Smooth muscle cell (in vitro differentiated cells): ENCODE measurements around the gene C1QTNF5. TPM values are rescaled to one million over a fixed set of nuclear protein-coding genes. Genes with fewer than 3 reads are reported as not detected.

Experiments used
- DNase-seq: peaks from one replicate; lab custom pipeline; 2025; ENCODE audit not compliant: unreplicated experiment; lab: John Stamatoyannopoulos, UW
- H2AFZ ChIP-seq: fragments of 200-600 bp; sonication (generic); 2 replicates; pipeline ENCODE4 v1.6.0; 2016; ENCODE audit warnings: antibody characterized with exemption, low read depth, mild to moderate bottlenecking
- H3F3A ChIP-seq: fragments of 200-600 bp; sonication (generic); 2 replicates; pipeline ENCODE4 v1.6.0; 2017; ENCODE audit warnings: antibody characterized with exemption, low read depth
- H3K27ac ChIP-seq: fragments of 200-600 bp; sonication (generic); 2 replicates; pipeline ENCODE4 v1.5.1; 2016; ENCODE audit warnings: low read depth, mild to moderate bottlenecking
- H3K27me3 ChIP-seq: fragments of 200-600 bp; sonication (generic); 2 replicates; pipeline ENCODE4 v1.6.1; 2016; ENCODE audit warnings: low read depth, mild to moderate bottlenecking
- H3K36me3 ChIP-seq: fragments of 200-600 bp; sonication (generic); 2 replicates; pipeline ENCODE4 v1.5.1; 2016; ENCODE audit warnings: low read depth
- H3K4me1 ChIP-seq: fragments of 200-600 bp; sonication (generic); 2 replicates; pipeline ENCODE4 v1.5.1; 2016; ENCODE audit warnings: low read depth
- H3K4me2 ChIP-seq: fragments of 200-600 bp; sonication (generic); 2 replicates; pipeline ENCODE4 v1.6.0; 2016; ENCODE audit warnings: mild to moderate bottlenecking
- H3K4me3 ChIP-seq: fragments of 200-600 bp; sonication (generic); 2 replicates; pipeline ENCODE4 v1.5.1; 2016; ENCODE audit warnings: mild to moderate bottlenecking
- H3K79me2 ChIP-seq: fragments of 200-600 bp; sonication (generic); 2 replicates; pipeline ENCODE4 v1.6.0; 2016; ENCODE audit warnings: low read depth, mild to moderate bottlenecking
- H3K9ac ChIP-seq: fragments of 200-600 bp; sonication (generic); 2 replicates; pipeline ENCODE4 v1.6.0; 2016; ENCODE audit warnings: low read depth
- H3K9me3 ChIP-seq: fragments of 200-600 bp; sonication (generic); replicated peaks from 2 replicates; pipeline ENCODE4 v1.5.1; 2016; ENCODE audit warnings: low read depth
- H4K20me1 ChIP-seq: fragments of 200-600 bp; sonication (generic); 2 replicates; pipeline ENCODE4 v1.6.0; 2016; ENCODE audit warnings: low read depth
- WGBS: methylation state at CpG from one replicate; pipeline ENCODE4 v1.1.7; 2016; ENCODE audit warnings: low lambda C conversion rate; 5-methylcytosine and 5-hydroxymethylcytosine counted together
- polyA plus RNA-seq: library from polyadenylated mRNA; unstranded; fragments of >200 nt; fragmentation: Nextera tagmentation; extraction: Ambion mirVana; gene quantifications from 2 replicates; pipeline ENCODE4 v1.2.1, GENCODE V29; 2016
- total RNA-seq: library from RNA; depleted of rRNA; stranded (reverse); fragments of >200 nt; gene quantifications from 2 replicates; pipeline ENCODE4 v1.2.3, GENCODE V29; 2014
- TF ChIP-seq, protein P1 (sequence below): fragments of 200-600 bp; sonication (generic); IDR thresholded peaks from 2 replicates; pipeline ENCODE4 v1.5.1; 2017; ENCODE audit warnings: borderline replicate concordance, mild to moderate bottlenecking, antibody characterized with exemption; ENCODE audit not compliant: insufficient read depth, poor library complexity, severe bottlenecking

Gene C1QTNF5
- total and polyA plus RNA-seq, 2 experiments from 2014 or later = 7.0 to 7.2 TPM

DNA sequence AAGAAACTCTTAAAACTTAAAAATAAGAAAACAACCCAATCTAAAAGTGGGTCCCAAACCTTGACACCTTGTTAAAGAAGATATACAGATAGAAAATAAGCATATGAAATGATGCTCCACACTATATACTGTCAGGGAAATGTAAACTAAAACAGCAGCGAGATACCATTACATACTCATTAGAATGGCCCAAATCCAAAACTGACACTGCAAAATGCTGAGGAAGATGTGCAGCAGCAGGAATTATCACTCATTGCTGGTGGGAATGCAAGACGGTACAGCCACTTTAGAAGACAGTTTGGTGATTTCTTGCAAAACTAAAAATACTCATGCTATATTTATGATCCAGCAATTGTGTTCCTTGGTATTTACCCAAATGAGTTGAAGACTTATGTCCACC is 11.4 kb downstream of the C1QTNF5 start:
- H3K4me3 ChIP-seq = no peak overlapping the region
- no peak overlapping the region for H3K9ac ChIP-seq
- 90% methylated on average over 2 of the region's 2 CpGs for WGBS
- no peak overlapping the region for H3K27ac ChIP-seq
- H2AFZ ChIP-seq = no peak overlapping the region
- H3K9me3 ChIP-seq = no peaks in the 10 kb centered on the region
- H3K36me3 ChIP-seq = no peaks in the 10 kb centered on the region
- peaks cover 13% of the 10 kb centered on the region for H3K4me1 ChIP-seq
- H3K4me2 ChIP-seq = no peak overlapping the region
- TF ChIP-seq, protein P1, sequence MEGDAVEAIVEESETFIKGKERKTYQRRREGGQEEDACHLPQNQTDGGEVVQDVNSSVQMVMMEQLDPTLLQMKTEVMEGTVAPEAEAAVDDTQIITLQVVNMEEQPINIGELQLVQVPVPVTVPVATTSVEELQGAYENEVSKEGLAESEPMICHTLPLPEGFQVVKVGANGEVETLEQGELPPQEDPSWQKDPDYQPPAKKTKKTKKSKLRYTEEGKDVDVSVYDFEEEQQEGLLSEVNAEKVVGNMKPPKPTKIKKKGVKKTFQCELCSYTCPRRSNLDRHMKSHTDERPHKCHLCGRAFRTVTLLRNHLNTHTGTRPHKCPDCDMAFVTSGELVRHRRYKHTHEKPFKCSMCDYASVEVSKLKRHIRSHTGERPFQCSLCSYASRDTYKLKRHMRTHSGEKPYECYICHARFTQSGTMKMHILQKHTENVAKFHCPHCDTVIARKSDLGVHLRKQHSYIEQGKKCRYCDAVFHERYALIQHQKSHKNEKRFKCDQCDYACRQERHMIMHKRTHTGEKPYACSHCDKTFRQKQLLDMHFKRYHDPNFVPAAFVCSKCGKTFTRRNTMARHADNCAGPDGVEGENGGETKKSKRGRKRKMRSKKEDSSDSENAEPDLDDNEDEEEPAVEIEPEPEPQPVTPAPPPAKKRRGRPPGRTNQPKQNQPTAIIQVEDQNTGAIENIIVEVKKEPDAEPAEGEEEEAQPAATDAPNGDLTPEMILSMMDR = no peak
- DNase-seq = no peak
- H3K27me3 ChIP-seq = no peaks in the 10 kb centered on the region
- H4K20me1 ChIP-seq = no peaks in the 10 kb centered on the region
- H3K79me2 ChIP-seq = no peaks in the 10 kb centered on the region
- no peaks in the 10 kb centered on the region for H3F3A ChIP-seq

DNA sequence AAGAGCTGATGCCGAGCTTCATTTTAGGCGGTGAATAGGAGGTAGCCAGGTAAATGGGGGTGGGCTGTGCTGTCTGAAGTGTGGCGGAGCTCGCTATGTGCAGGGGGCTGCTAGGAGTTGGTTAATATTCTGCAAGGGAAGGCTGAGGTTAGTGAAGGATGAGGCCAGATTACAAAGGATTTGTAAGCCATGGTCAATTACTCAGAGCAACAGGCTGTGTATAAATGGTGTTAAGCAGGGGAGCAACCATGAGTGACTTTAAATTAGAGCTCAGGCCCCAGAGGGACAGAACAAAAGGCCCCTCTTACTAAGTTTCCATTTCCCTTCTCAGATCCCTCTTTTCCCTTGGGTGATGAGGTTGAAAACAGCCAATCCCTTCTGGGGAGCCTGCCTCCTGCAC is 16.5 kb downstream of the C1QTNF5 start:
- H3K27ac ChIP-seq = no peak overlapping the region
- peaks cover 28% of the 10 kb centered on the region for H3F3A ChIP-seq
- H2AFZ ChIP-seq = no peak overlapping the region
- no peak overlapping the region for H3K4me3 ChIP-seq
- H3K27me3 ChIP-seq = no peaks in the 10 kb centered on the region
- H3K9me3 ChIP-seq = no peaks in the 10 kb centered on the region
- no peak for DNase-seq
- H3K4me2 ChIP-seq = no peak overlapping the region
- H4K20me1 ChIP-seq = no peaks in the 10 kb centered on the region
- 78% methylated on average over 4 of the region's 4 CpGs for WGBS
- H3K9ac ChIP-seq = no peak overlapping the region
- H3K36me3 ChIP-seq = no peaks in the 10 kb centered on the region
- no peaks in the 10 kb centered on the region for H3K79me2 ChIP-seq
- H3K4me1 ChIP-seq = peaks cover 23% of the 10 kb centered on the region
- TF ChIP-seq, protein P1 = no peak

DNA sequence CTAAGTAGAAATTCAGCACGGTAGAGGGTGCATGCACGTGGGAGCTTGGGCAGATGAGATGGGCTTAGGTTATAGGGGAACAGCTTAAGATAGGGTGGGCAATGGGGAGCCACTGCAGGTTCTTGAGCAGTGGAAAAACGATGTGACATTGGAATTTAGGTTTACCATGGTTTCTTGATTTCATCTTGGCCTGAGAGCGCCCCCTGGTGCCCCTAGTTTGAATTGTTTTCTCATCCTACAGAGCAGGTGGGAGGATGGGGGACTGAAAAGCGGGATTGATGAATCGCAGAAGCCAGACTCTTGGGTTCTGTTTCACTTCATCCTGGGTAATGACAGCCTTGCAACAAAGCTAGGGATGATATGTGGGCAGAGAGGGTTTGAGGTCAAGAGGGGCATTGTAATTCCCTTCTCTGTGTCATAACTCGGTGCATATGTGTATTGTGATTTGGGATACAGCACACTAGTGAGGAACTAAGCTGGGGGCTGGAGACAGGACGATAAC is 17.1 kb downstream of the C1QTNF5 start:
- peak; percentile 42 for DNase-seq
- Histone ChIP-seq H3K4me3 (no peak overlapping the region), H3K27ac (no peak overlapping the region), H3K9me3 (no peaks in the 10 kb centered on the region), H4K20me1 (no peaks in the 10 kb centered on the region), H3K79me2 (no peaks in the 10 kb centered on the region), H3F3A (peaks cover 30% of the 10 kb centered on the region), H2AFZ (no peak overlapping the region), H3K9ac (no peak overlapping the region), H3K4me2 (no peak overlapping the region), H3K27me3 (no peaks in the 10 kb centered on the region), H3K4me1 (peaks cover 29% of the 10 kb centered on the region), H3K36me3 (no peaks in the 10 kb centered on the region)
- TF ChIP-seq, protein P1 = peak; percentile 73
- 27% methylated on average over 8 of the region's 8 CpGs for WGBS

DNA sequence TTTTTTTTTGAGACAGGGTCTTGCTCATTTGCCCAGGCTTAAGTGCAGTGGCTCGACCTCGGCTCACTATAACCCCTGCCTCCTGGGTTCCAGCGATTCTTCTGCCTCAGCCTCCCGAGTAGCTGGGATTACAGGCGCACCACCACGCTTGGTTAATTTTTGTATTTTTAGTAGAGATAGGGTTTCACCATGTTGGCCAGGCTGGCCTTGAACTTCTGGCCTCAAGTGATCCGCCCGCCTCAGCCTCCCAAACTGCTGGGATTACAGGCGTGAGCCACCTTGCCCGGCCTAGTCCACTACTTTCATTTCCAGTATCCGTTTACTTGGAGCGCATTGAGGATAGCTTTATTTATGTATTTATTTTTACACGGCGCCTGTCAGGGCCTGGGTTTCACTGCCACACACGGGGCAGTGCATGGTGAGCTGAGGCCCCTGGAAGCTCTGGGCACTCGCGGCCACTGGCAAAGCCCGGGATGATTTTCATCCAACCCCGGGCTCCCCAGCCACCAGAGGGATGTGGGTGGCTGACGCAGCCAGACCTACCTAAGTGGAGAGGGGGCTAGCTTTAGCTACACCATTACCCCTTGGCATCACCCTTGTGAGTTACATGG is 17.7 kb downstream of the C1QTNF5 start:
- WGBS = 95% methylated on average over 20 of the region's 20 CpGs
- Histone ChIP-seq H4K20me1 (no peaks in the 10 kb centered on the region), H3K4me2 (no peak overlapping the region), H3K27ac (no peak overlapping the region), H3K27me3 (no peaks in the 10 kb centered on the region), H3K4me3 (no peak overlapping the region), H3F3A (peaks cover 34% of the 10 kb centered on the region), H3K4me1 (peaks cover 35% of the 10 kb centered on the region), H3K9me3 (no peaks in the 10 kb centered on the region), H3K79me2 (no peaks in the 10 kb centered on the region), H3K36me3 (no peaks in the 10 kb centered on the region), H2AFZ (no peak overlapping the region), H3K9ac (no peak overlapping the region)
- TF ChIP-seq, protein P1 = no peak
- no peak for DNase-seq
